Measurements from ENCODE around the gene COPS3.

COPS3 gene

GRCh38 chr17:17298108-17298507 is 17.1 kb upstream of the COPS3 start:
- TF ChIP-seq TAF1 (IDR thresholded peaks at IDR 0.05; ENCODE audit: low read depth): no peak
- TF ChIP-seq EP300 (IDR thresholded peaks at IDR 0.05; ENCODE audit: borderline replicate concordance): no peak
- TF ChIP-seq FOXM1 (IDR thresholded peaks at IDR 0.05; ENCODE audit: borderline replicate concordance, low read depth): no peak
- TF ChIP-seq CREB1 (IDR thresholded peaks at IDR 0.05; ENCODE audit: low read depth): no peak
- TF ChIP-seq YY1 (IDR thresholded peaks at IDR 0.05; ENCODE audit: low read depth): no peak
- TF ChIP-seq NFIC (IDR thresholded peaks at IDR 0.05): no peak
- TF ChIP-seq ZBTB7A (IDR thresholded peaks at IDR 0.05; ENCODE audit: low read depth): no peak
- no peak for TF ChIP-seq TCF12 (IDR thresholded peaks at IDR 0.05; ENCODE audit: low read depth)
- no peak for TF ChIP-seq TEAD4 (IDR thresholded peaks at IDR 0.05)

GRCh38 chr17:17297217-17297616 is 16.2 kb upstream of the COPS3 start:
- TF ChIP-seq CEBPB (IDR thresholded peaks at IDR 0.05) (no peak), YY1 (IDR thresholded peaks at IDR 0.05; ENCODE audit: low read depth) (no peak), FOXM1 (IDR thresholded peaks at IDR 0.05; ENCODE audit: borderline replicate concordance, low read depth) (no peak), ZBTB7A (IDR thresholded peaks at IDR 0.05; ENCODE audit: low read depth) (no peak), MAX (IDR thresholded peaks at IDR 0.05) (no peak), TCF12 (IDR thresholded peaks at IDR 0.05; ENCODE audit: low read depth) (no peak), EGR1 (IDR thresholded peaks at IDR 0.05) (no peak), TEAD4 (IDR thresholded peaks at IDR 0.05) (no peak), CREB1 (IDR thresholded peaks at IDR 0.05; ENCODE audit: low read depth) (no peak), USF1 (IDR thresholded peaks at IDR 0.05) (no peak), NFIC (IDR thresholded peaks at IDR 0.05) (no peak), RAD21 (IDR thresholded peaks at IDR 0.05; ENCODE audit: low read depth) (no peak), REST (IDR thresholded peaks at IDR 0.05; ENCODE audit: low read depth) (no peak), EP300 (IDR thresholded peaks at IDR 0.05; ENCODE audit: borderline replicate concordance) (no peak), TAF1 (IDR thresholded peaks at IDR 0.05; ENCODE audit: low read depth) (no peak)

- no peak for TF ChIP-seq TCF12 (IDR thresholded peaks at IDR 0.05; ENCODE audit: low read depth)
- TF ChIP-seq TAF1 (IDR thresholded peaks at IDR 0.05; ENCODE audit: low read depth): no peak
- TF ChIP-seq FOXM1 (IDR thresholded peaks at IDR 0.05; ENCODE audit: borderline replicate concordance, low read depth): no peak
- TF ChIP-seq YY1 (IDR thresholded peaks at IDR 0.05; ENCODE audit: low read depth): no peak
- no peak for TF ChIP-seq ZBTB7A (IDR thresholded peaks at IDR 0.05; ENCODE audit: low read depth)
- TF ChIP-seq TEAD4 (IDR thresholded peaks at IDR 0.05): no peak
- TF ChIP-seq MAX (IDR thresholded peaks at IDR 0.05): no peak
- no peak for TF ChIP-seq CREB1 (IDR thresholded peaks at IDR 0.05; ENCODE audit: low read depth)
Observed at GRCh38 chr17:17295141-17295540, 14.1 kb upstream of the COPS3 start.

GRCh38 chr17:17289701-17290100 is 8.7 kb upstream of the COPS3 start:
- no peak for TF ChIP-seq REST (IDR thresholded peaks at IDR 0.05; ENCODE audit: low read depth)
- no peak for TF ChIP-seq CEBPB (IDR thresholded peaks at IDR 0.05)
- TF ChIP-seq FOXM1 (IDR thresholded peaks at IDR 0.05; ENCODE audit: borderline replicate concordance, low read depth): no peak
- TF ChIP-seq ZBTB7A (IDR thresholded peaks at IDR 0.05; ENCODE audit: low read depth): no peak
- no peak for TF ChIP-seq EGR1 (IDR thresholded peaks at IDR 0.05)
- TF ChIP-seq MAX (IDR thresholded peaks at IDR 0.05): no peak
- no peak for TF ChIP-seq YY1 (IDR thresholded peaks at IDR 0.05; ENCODE audit: low read depth)
- no peak for TF ChIP-seq CREB1 (IDR thresholded peaks at IDR 0.05; ENCODE audit: low read depth)
- TF ChIP-seq TEAD4 (IDR thresholded peaks at IDR 0.05): no peak
- TF ChIP-seq TCF12 (IDR thresholded peaks at IDR 0.05; ENCODE audit: low read depth): no peak
- TF ChIP-seq EP300 (IDR thresholded peaks at IDR 0.05; ENCODE audit: borderline replicate concordance): no peak
- TF ChIP-seq NFIC (IDR thresholded peaks at IDR 0.05): no peak
- TF ChIP-seq USF1 (IDR thresholded peaks at IDR 0.05): no peak

- no peak for TF ChIP-seq CEBPB (IDR thresholded peaks at IDR 0.05)
- TF ChIP-seq TAF1 (IDR thresholded peaks at IDR 0.05; ENCODE audit: low read depth): no peak
- TF ChIP-seq EGR1 (IDR thresholded peaks at IDR 0.05): no peak
- no peak for TF ChIP-seq YY1 (IDR thresholded peaks at IDR 0.05; ENCODE audit: low read depth)
- TF ChIP-seq CREB1 (IDR thresholded peaks at IDR 0.05; ENCODE audit: low read depth): no peak
Observed at GRCh38 chr17:17289086-17289485, 8.0 kb upstream of the COPS3 start.

- TF ChIP-seq USF1 (IDR thresholded peaks at IDR 0.05) (no peak), ZBTB7A (IDR thresholded peaks at IDR 0.05; ENCODE audit: low read depth) (no peak), FOXM1 (IDR thresholded peaks at IDR 0.05; ENCODE audit: borderline replicate concordance, low read depth) (no peak), YY1 (IDR thresholded peaks at IDR 0.05; ENCODE audit: low read depth) (no peak), TAF1 (IDR thresholded peaks at IDR 0.05; ENCODE audit: low read depth) (no peak), REST (IDR thresholded peaks at IDR 0.05; ENCODE audit: low read depth) (no peak), EP300 (IDR thresholded peaks at IDR 0.05; ENCODE audit: borderline replicate concordance) (no peak)
Observed at GRCh38 chr17:17285951-17286350, 4.9 kb upstream of the COPS3 start.
